MM.1S (cell line): ENCODE data around the gene BRD1.

Experiments
- DNase-seq: peaks from one replicate; pipeline ENCODE4 v3.0.0-alpha.2; 2015
- H2AFZ ChIP-seq: fragments of 300-600 bp; sonication (generic); 2 replicates; pipeline ENCODE4 v1.6.0; 2016; ENCODE audit warnings: antibody characterized with exemption, low read length
- H3F3A ChIP-seq: fragments of 300-600 bp; sonication (generic); 2 replicates; pipeline ENCODE4 v1.6.1; 2016; ENCODE audit warnings: mild to moderate bottlenecking, antibody characterized with exemption, low read length, moderate library complexity, mixed read lengths; ENCODE audit not compliant: insufficient read depth
- H3K27ac ChIP-seq: fragments of 300-600 bp; sonication (generic); 2 replicates; pipeline ENCODE4 v1.5.1; 2016; ENCODE audit warnings: mild to moderate bottlenecking, low read length
- H3K27me3 ChIP-seq: fragments of 300-600 bp; sonication (generic); replicated peaks from 2 replicates; pipeline ENCODE4 v1.6.0; 2016; ENCODE audit warnings: low read length; ENCODE audit not compliant: insufficient read depth
- H3K36me3 ChIP-seq: fragments of 300-600 bp; sonication (generic); replicated peaks from 2 replicates; pipeline ENCODE4 v1.6.1; 2016; ENCODE audit warnings: mild to moderate bottlenecking, low read length, mixed read lengths; ENCODE audit not compliant: insufficient read depth
- H3K4me1 ChIP-seq: fragments of 300-600 bp; sonication (generic); 2 replicates; pipeline ENCODE4 v1.6.1; 2016; ENCODE audit warnings: low read length, mixed read lengths
- H3K4me2 ChIP-seq: fragments of 300-600 bp; sonication (generic); 2 replicates; pipeline ENCODE4 v1.6.0; 2016; ENCODE audit warnings: low read depth, low read length
- H3K4me3 ChIP-seq: fragments of 300-600 bp; sonication (generic); 2 replicates; pipeline ENCODE4 v1.5.1; 2016; ENCODE audit warnings: low read length, mixed read lengths
- H3K79me2 ChIP-seq: fragments of 300-600 bp; sonication (generic); 2 replicates; pipeline ENCODE4 v1.6.1; 2016; ENCODE audit warnings: mixed run types, low read length, mixed read lengths
- H3K9ac ChIP-seq: fragments of 300-600 bp; sonication (generic); 2 replicates; pipeline ENCODE4 v1.6.1; 2016; ENCODE audit warnings: low read length, mixed read lengths
- H3K9me2 ChIP-seq: fragments of 300-600 bp; sonication (generic); replicated peaks from 2 replicates; pipeline ENCODE4 v1.6.1; 2016; ENCODE audit warnings: mild to moderate bottlenecking, low read length, mixed read lengths; ENCODE audit not compliant: insufficient read depth
- H3K9me3 ChIP-seq: fragments of 300-600 bp; sonication (generic); replicated peaks from 2 replicates; pipeline ENCODE4 v1.6.1; 2016; ENCODE audit warnings: mild to moderate bottlenecking, low read length, mixed read lengths; ENCODE audit not compliant: insufficient read depth
- H4K20me1 ChIP-seq: fragments of 300-600 bp; sonication (generic); 2 replicates; pipeline ENCODE4 v1.6.1; 2016; ENCODE audit warnings: mild to moderate bottlenecking, low read length, moderate library complexity, mixed read lengths; ENCODE audit not compliant: insufficient read depth
- EZH2 ChIP-seq: fragments of 300-600 bp; sonication (generic); optimal IDR thresholded peaks from 2 replicates; pipeline ENCODE3; 2017; ENCODE audit warnings: low read depth, mild to moderate bottlenecking, antibody characterized with exemption, low read length, mixed read lengths
- EZH2phosphoT487 ChIP-seq: fragments of 300-600 bp; sonication (generic); IDR thresholded peaks from 2 replicates; pipeline ENCODE4 v1.6.1; 2018; ENCODE audit warnings: antibody characterized with exemption, low read length
- TF ChIP-seq, protein P1 (sequence below): fragments of 300-600 bp; sonication (generic); IDR thresholded peaks from 2 replicates; pipeline ENCODE4 v1.5.1; 2016; ENCODE audit warnings: antibody characterized with exemption, low read length, mixed read lengths

Gene BRD1

GRCh38 chr22:49749885-49750510 lies 77.7 kb downstream of the BRD1 start:
- no peaks in the 10 kb centered on the region for H3K79me2 ChIP-seq
- TF ChIP-seq, protein P1, sequence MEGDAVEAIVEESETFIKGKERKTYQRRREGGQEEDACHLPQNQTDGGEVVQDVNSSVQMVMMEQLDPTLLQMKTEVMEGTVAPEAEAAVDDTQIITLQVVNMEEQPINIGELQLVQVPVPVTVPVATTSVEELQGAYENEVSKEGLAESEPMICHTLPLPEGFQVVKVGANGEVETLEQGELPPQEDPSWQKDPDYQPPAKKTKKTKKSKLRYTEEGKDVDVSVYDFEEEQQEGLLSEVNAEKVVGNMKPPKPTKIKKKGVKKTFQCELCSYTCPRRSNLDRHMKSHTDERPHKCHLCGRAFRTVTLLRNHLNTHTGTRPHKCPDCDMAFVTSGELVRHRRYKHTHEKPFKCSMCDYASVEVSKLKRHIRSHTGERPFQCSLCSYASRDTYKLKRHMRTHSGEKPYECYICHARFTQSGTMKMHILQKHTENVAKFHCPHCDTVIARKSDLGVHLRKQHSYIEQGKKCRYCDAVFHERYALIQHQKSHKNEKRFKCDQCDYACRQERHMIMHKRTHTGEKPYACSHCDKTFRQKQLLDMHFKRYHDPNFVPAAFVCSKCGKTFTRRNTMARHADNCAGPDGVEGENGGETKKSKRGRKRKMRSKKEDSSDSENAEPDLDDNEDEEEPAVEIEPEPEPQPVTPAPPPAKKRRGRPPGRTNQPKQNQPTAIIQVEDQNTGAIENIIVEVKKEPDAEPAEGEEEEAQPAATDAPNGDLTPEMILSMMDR, result no peak
- no peak for TF ChIP-seq EZH2phosphoT487
- H3K4me3 ChIP-seq, result no peak overlapping the region
- no peaks in the 10 kb centered on the region for H3K9me3 ChIP-seq
- H3K27ac ChIP-seq, result no peak overlapping the region
- H4K20me1 ChIP-seq, result no peaks in the 10 kb centered on the region
- H3K9ac ChIP-seq, result no peak overlapping the region
- H3K9me2 ChIP-seq, result no peaks in the 10 kb centered on the region
- H3F3A ChIP-seq, result no peaks in the 10 kb centered on the region
- no peak overlapping the region for H3K4me2 ChIP-seq
- peaks cover 67% of the 10 kb centered on the region for H3K27me3 ChIP-seq
- no peak overlapping the region for H2AFZ ChIP-seq
- no peak for DNase-seq
- H3K4me1 ChIP-seq, result 0 out of 2 replicates have a peak, but pooled peaks cover 4% of the 10 kb centered on the region
- no peaks in the 10 kb centered on the region for H3K36me3 ChIP-seq

DNA sequence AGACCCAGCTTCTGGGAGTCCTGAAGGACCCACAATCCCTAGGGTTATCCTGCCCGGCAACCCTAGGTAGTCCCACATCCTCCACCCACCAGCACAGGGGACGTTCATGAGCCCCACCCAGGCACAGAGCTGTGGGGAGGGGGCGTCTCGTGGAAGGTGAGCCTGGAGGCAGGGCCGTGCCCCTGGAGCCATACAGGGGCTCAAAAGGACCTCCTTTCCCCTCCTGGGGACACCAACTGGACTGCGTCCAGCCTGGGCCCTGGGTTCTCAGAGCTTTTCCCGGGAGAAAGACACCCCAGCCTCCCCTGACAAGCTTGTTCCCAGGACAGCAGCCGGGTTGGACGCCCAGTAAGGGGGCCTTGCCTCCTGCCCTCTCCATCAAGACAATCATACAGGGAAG lies 78.4 kb downstream of the BRD1 start:
- Histone ChIP-seq H3K36me3 (no peaks in the 10 kb centered on the region), H2AFZ (no peak overlapping the region), H3K4me1 (0 out of 2 replicates have a peak, but pooled peaks cover 4% of the 10 kb centered on the region), H3K9me3 (no peaks in the 10 kb centered on the region), H3K4me2 (no peak overlapping the region), H3K27me3 (peaks cover 67% of the 10 kb centered on the region), H3K79me2 (no peaks in the 10 kb centered on the region), H3K4me3 (no peak overlapping the region), H3K9me2 (no peaks in the 10 kb centered on the region), H3K9ac (no peak overlapping the region), H3F3A (no peaks in the 10 kb centered on the region), H3K27ac (no peak overlapping the region), H4K20me1 (no peaks in the 10 kb centered on the region)
- TF ChIP-seq EZH2, result no peak
- TF ChIP-seq, protein P1, result no peak
- no peak for TF ChIP-seq EZH2phosphoT487
- DNase-seq, result no peak

DNA sequence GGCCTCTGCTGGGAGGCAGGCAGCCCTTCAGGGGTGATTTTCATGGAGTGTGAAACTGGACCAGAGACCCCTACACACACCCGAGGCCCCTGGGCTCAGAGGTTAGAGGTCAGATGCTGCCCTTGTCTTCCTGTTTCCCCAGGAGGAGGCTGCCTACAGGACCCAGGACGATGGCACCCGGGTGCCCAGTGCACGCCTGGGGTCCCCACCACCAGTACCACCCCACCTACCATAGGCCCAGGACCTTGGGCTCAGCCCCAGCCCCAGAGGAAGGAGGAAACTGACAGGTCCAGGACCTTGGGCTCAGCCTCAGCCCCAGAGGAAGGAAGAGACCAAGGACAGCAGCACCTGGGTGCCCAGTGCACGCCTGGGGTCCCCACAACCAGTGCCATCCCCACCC lies 79.2 kb downstream of the BRD1 start:
- H3K79me2 ChIP-seq, result no peaks in the 10 kb centered on the region
- no peak overlapping the region for H3K4me3 ChIP-seq
- H3K4me1 ChIP-seq, result no peaks in the 10 kb centered on the region
- no peaks in the 10 kb centered on the region for H4K20me1 ChIP-seq
- H3K9ac ChIP-seq, result no peak overlapping the region
- no peaks in the 10 kb centered on the region for H3F3A ChIP-seq
- H3K36me3 ChIP-seq, result no peaks in the 10 kb centered on the region
- H3K27ac ChIP-seq, result no peak overlapping the region
- H2AFZ ChIP-seq, result no peak overlapping the region
- peaks cover 61% of the 10 kb centered on the region for H3K27me3 ChIP-seq
- TF ChIP-seq EZH2phosphoT487, result no peak
- no peak for TF ChIP-seq EZH2
- TF ChIP-seq, protein P1, result no peak
- no peaks in the 10 kb centered on the region for H3K9me2 ChIP-seq
- H3K4me2 ChIP-seq, result no peak overlapping the region
- no peaks in the 10 kb centered on the region for H3K9me3 ChIP-seq
- no peak for DNase-seq
